Peyer's patch (tissue), 4 donors: ENCODE measurements around the gene SAGE1.

Source experiments
- POLR2A ChIP-seq, 2 donors: fragments of 450-650 bp; IDR thresholded peaks; one replicate each; pipeline ENCODE4 v1.5.1; 2017; ENCODE audit warnings: antibody characterized with exemption in 2 of 2, mild to moderate bottlenecking in 2 of 2, moderate library complexity in 2 of 2
- TF ChIP-seq, protein P1 (sequence below), 6 experiments: fragments of 450-650 bp in 4 of 6; fragments of 200-600 bp in 2 of 6; sonication (generic) in 1 of 6; IDR thresholded peaks; one replicate each; pipeline ENCODE4 v1.5.1; 2017 to 2019; ENCODE audit warnings: antibody characterized with exemption in 6 of 6, mild to moderate bottlenecking in 3 of 6, moderate library complexity in 1 of 6

DNA sequence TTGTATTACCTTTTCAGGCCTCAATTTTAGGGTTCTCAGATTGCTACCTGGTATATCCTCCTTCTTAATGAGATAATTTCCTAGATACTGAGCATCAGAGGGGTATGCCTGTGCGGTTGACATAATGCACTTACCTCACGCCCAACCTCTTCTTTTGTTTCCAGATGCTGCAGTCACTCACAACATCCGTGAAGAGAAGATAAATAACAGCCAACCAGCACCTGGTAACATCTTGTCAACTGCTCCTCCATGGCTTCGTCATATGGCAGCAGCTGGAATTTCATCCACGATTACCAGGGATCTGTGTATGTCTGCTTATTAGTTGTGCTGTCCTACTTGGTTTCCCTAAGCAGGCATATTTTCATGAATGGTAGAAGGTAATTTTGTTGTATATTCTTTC lies 16.7 kb downstream of the SAGE1 start:
- TF ChIP-seq, protein P1, sequence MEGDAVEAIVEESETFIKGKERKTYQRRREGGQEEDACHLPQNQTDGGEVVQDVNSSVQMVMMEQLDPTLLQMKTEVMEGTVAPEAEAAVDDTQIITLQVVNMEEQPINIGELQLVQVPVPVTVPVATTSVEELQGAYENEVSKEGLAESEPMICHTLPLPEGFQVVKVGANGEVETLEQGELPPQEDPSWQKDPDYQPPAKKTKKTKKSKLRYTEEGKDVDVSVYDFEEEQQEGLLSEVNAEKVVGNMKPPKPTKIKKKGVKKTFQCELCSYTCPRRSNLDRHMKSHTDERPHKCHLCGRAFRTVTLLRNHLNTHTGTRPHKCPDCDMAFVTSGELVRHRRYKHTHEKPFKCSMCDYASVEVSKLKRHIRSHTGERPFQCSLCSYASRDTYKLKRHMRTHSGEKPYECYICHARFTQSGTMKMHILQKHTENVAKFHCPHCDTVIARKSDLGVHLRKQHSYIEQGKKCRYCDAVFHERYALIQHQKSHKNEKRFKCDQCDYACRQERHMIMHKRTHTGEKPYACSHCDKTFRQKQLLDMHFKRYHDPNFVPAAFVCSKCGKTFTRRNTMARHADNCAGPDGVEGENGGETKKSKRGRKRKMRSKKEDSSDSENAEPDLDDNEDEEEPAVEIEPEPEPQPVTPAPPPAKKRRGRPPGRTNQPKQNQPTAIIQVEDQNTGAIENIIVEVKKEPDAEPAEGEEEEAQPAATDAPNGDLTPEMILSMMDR (IDR thresholded peaks at IDR 0.05): no peak
- TF ChIP-seq POLR2A (IDR thresholded peaks at IDR 0.05): no peak
